ENCODE measurements around the gene NBPF9.
"Not testable (repeated sequence)": the region's sequence is repeated elsewhere in the genome, so short reads cannot be mapped to it uniquely, and the experiment has no call there.

Gene NBPF9

GRCh38 chr1:149009761-149010160, 93.6 kb downstream of the NBPF9 start:
- H3K36me3 ChIP-seq (ENCODE audit: insufficient read depth); H3K27me3 ChIP-seq (ENCODE audit: insufficient read depth, low read depth); H4K20me1 ChIP-seq (ENCODE audit: insufficient read depth); H3K4me2 ChIP-seq; H3K9ac ChIP-seq; H3K27ac ChIP-seq; H3K79me2 ChIP-seq (ENCODE audit: insufficient read depth, low read depth); H3K4me1 ChIP-seq (ENCODE audit: low read depth, poor library complexity, severe bottlenecking); H3K4me3 ChIP-seq (IDR thresholded peaks at IDR 0.05; ENCODE audit: insufficient read depth, low read depth, low read length); H2AFZ ChIP-seq (ENCODE audit: low read depth): not testable (repeated sequence)

- H4K20me1 ChIP-seq (ENCODE audit: insufficient read depth); H3K36me3 ChIP-seq (ENCODE audit: insufficient read depth); H3K4me3 ChIP-seq (IDR thresholded peaks at IDR 0.05; ENCODE audit: insufficient read depth, low read depth, low read length); H3K4me1 ChIP-seq (ENCODE audit: low read depth, poor library complexity, severe bottlenecking); H3K9ac ChIP-seq; H3K79me2 ChIP-seq (ENCODE audit: insufficient read depth, low read depth); H3K27me3 ChIP-seq (ENCODE audit: insufficient read depth, low read depth); H3K27ac ChIP-seq; H2AFZ ChIP-seq (ENCODE audit: low read depth); H3K4me2 ChIP-seq: not testable (repeated sequence)
Measured at GRCh38 chr1:149008769-149009168, 94.6 kb downstream of the NBPF9 start.

- H3K4me1 ChIP-seq (ENCODE audit: low read depth, poor library complexity, severe bottlenecking); H2AFZ ChIP-seq (ENCODE audit: low read depth); H3K79me2 ChIP-seq (ENCODE audit: insufficient read depth, low read depth); H3K4me3 ChIP-seq (IDR thresholded peaks at IDR 0.05; ENCODE audit: insufficient read depth, low read depth, low read length); H4K20me1 ChIP-seq (ENCODE audit: insufficient read depth); H3K36me3 ChIP-seq (ENCODE audit: insufficient read depth); H3K27ac ChIP-seq; H3K27me3 ChIP-seq (ENCODE audit: insufficient read depth, low read depth); H3K4me2 ChIP-seq; H3K9ac ChIP-seq: not testable (repeated sequence)
Measured at GRCh38 chr1:149008326-149008725, 95.0 kb downstream of the NBPF9 start.
